ENCODE measurements around the gene SETBP1.

The SETBP1 gene

DNA sequence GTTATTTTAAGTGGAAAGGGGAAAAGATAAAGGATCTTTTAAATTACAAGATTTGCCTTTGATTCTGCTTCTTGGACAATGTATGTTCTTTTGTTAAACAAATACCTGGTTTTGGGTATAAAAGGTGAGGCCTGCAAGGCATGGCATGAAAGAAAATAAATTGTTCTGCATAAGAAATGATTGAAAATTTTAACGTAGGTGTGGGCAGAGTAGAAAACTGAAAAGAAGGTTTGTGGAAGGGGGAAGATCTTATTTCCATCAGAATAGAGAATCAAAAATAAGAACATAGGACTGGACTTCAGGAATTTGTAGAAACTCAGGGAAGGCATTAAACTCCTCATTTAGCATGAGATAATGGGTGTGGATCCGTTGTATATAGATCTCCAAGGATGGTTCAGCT lies 153.1 kb downstream of the SETBP1 start:
- no peaks in the 10 kb centered on the region for H3K27me3 ChIP-seq (replicated peaks; ENCODE audit: control insufficient read depth, insufficient read depth, low read length)
- DNase-seq (ENCODE audit: extremely low read depth, insufficient read length): no peak
- H3K4me3 ChIP-seq (replicated peaks; ENCODE audit: low read depth, low read length): no peak overlapping the region
- no peaks in the 10 kb centered on the region for H3K36me3 ChIP-seq (ENCODE audit: control insufficient read depth, insufficient read depth, low read length)
- TF ChIP-seq, protein P1, sequence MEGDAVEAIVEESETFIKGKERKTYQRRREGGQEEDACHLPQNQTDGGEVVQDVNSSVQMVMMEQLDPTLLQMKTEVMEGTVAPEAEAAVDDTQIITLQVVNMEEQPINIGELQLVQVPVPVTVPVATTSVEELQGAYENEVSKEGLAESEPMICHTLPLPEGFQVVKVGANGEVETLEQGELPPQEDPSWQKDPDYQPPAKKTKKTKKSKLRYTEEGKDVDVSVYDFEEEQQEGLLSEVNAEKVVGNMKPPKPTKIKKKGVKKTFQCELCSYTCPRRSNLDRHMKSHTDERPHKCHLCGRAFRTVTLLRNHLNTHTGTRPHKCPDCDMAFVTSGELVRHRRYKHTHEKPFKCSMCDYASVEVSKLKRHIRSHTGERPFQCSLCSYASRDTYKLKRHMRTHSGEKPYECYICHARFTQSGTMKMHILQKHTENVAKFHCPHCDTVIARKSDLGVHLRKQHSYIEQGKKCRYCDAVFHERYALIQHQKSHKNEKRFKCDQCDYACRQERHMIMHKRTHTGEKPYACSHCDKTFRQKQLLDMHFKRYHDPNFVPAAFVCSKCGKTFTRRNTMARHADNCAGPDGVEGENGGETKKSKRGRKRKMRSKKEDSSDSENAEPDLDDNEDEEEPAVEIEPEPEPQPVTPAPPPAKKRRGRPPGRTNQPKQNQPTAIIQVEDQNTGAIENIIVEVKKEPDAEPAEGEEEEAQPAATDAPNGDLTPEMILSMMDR (IDR thresholded peaks at IDR 0.05; ENCODE audit: insufficient read depth, low read length, poor library complexity, severe bottlenecking): no peak

GRCh38 chr18:44834867-44835469 lies 154.3 kb downstream of the SETBP1 start:
- TF ChIP-seq, protein P1 (IDR thresholded peaks at IDR 0.05; ENCODE audit: insufficient read depth, low read length, poor library complexity, severe bottlenecking): no peak
- Histone ChIP-seq H3K4me3 (replicated peaks; ENCODE audit: low read depth, low read length) (no peak overlapping the region), H3K36me3 (ENCODE audit: control insufficient read depth, insufficient read depth, low read length) (no peaks in the 10 kb centered on the region), H3K27me3 (replicated peaks; ENCODE audit: control insufficient read depth, insufficient read depth, low read length) (no peaks in the 10 kb centered on the region)
- DNase-seq (ENCODE audit: extremely low read depth, insufficient read length): no peak

GRCh38 chr18:44835703-44836102 lies 155.0 kb downstream of the SETBP1 start:
- Histone ChIP-seq H3K36me3 (ENCODE audit: control insufficient read depth, insufficient read depth, low read length) (no peaks in the 10 kb centered on the region), H3K27me3 (replicated peaks; ENCODE audit: control insufficient read depth, insufficient read depth, low read length) (no peaks in the 10 kb centered on the region), H3K4me3 (replicated peaks; ENCODE audit: low read depth, low read length) (no peak overlapping the region)
- DNase-seq (ENCODE audit: extremely low read depth, insufficient read length): no peak
- TF ChIP-seq, protein P1 (IDR thresholded peaks at IDR 0.05; ENCODE audit: insufficient read depth, low read length, poor library complexity, severe bottlenecking): no peak

DNA sequence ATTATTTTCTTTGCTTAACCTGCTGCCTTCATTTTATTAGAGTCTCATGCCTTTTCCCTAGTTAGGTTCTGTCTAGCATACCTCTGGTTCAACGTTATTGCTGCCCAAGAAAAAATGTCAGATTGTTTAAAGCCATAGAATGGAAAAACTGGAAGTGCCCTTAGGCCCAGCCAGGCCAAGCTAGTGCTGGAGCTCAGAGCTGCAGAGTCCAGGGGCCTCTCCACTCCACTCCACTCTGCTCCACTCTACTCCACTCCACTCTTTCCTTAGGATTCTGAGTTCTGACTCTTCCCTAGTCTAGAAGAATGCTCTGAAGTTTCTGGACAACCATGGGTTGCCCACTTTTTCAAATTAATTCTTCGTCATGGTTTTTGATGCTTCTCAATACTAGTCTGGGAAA lies 155.6 kb downstream of the SETBP1 start:
- TF ChIP-seq, protein P1 (IDR thresholded peaks at IDR 0.05; ENCODE audit: insufficient read depth, low read length, poor library complexity, severe bottlenecking): no peak
- DNase-seq (ENCODE audit: extremely low read depth, insufficient read length): no peak
- no peaks in the 10 kb centered on the region for H3K27me3 ChIP-seq (replicated peaks; ENCODE audit: control insufficient read depth, insufficient read depth, low read length)

GRCh38 chr18:44837482-44838180 lies 156.9 kb downstream of the SETBP1 start:
- TF ChIP-seq, protein P1 (IDR thresholded peaks at IDR 0.05; ENCODE audit: insufficient read depth, low read length, poor library complexity, severe bottlenecking): no peak
- H3K36me3 ChIP-seq (ENCODE audit: control insufficient read depth, insufficient read depth, low read length): no peaks in the 10 kb centered on the region
- no peak overlapping the region for H3K4me3 ChIP-seq (replicated peaks; ENCODE audit: low read depth, low read length)
- DNase-seq (ENCODE audit: extremely low read depth, insufficient read length): no peak
- no peaks in the 10 kb centered on the region for H3K27me3 ChIP-seq (replicated peaks; ENCODE audit: control insufficient read depth, insufficient read depth, low read length)

More for the DNA sequence above, 155.6 kb downstream of the SETBP1 start:
- H3K36me3 ChIP-seq (ENCODE audit: control insufficient read depth, insufficient read depth, low read length): no peaks in the 10 kb centered on the region
- no peak overlapping the region for H3K4me3 ChIP-seq (replicated peaks; ENCODE audit: low read depth, low read length)
